Left ventricle myocardium inferior (tissue), 1 donor: ENCODE measurements around the gene DIAPH3. TPM values are rescaled to one million over a fixed set of nuclear protein-coding genes. Genes with fewer than 3 reads are reported as not detected.

ENCODE experiments used
- DNase-seq: peaks from one replicate; pipeline ENCODE4 v3.0.0-alpha.2; 2020
- H3K27ac ChIP-seq: fragments of 200-600 bp; replicated peaks from 2 replicates; pipeline ENCODE4 v1.8.0; 2021
- H3K27me3 ChIP-seq: fragments of 200-600 bp; 2 replicates; pipeline ENCODE4 v1.8.0; 2021; ENCODE audit warnings: low read depth
- H3K36me3 ChIP-seq: fragments of 200-600 bp; 2 replicates; pipeline ENCODE4 v1.8.0; 2021
- H3K4me1 ChIP-seq: fragments of 200-600 bp; 2 replicates; pipeline ENCODE4 v1.8.0; 2021
- H3K4me3 ChIP-seq: fragments of 200-600 bp; 2 replicates; pipeline ENCODE4 v1.8.0; 2021; ENCODE audit warnings: mild to moderate bottlenecking, moderate library complexity
- H3K9me3 ChIP-seq: fragments of 200-600 bp; replicated peaks from 2 replicates; pipeline ENCODE4 v1.8.0; 2021
- CTCF ChIP-seq: fragments of 200-600 bp; IDR thresholded peaks from 2 replicates; pipeline ENCODE4 v1.8.0; 2021; ENCODE audit warnings: antibody characterized with exemption, mild to moderate bottlenecking, borderline replicate concordance
- intact Hi-C: fragments of 100-400 bp; cut with micrococcal nuclease; formaldehyde crosslinking; loops from one replicate; pipeline ENCODE4 v1.11.0; 2022
- total RNA-seq: library from RNA; stranded (reverse); fragmentation: NEBNext Ultra II Directional; extraction: Animal tissue kit (Norgen Biotek cat#: 25700); gene quantifications from one replicate; pipeline ENCODE4 v1.2.1, GENCODE V29; 2021
- donor health status: DM: no; HTN: yes; CAD: no; lungs with severe emphysema.

DIAPH3 gene
- total RNA-seq, 1 donor from 2014 or later, result 0.25 TPM

- Histone ChIP-seq H3K36me3 (no peaks in the 10 kb centered on the region), H3K4me1 (no peaks in the 10 kb centered on the region), H3K4me3 (no peak overlapping the region), H3K27ac (no peak overlapping the region), H3K9me3 (no peaks in the 10 kb centered on the region), H3K27me3 (no peaks in the 10 kb centered on the region)
- no peak for DNase-seq
- intact Hi-C loops, result no loop called here
- no peak for TF ChIP-seq CTCF
These were observed 417.3 kb downstream of the DIAPH3 start for GRCh38 chr13:59746291-59746962.

GRCh38 chr13:59745392-59745788 is 418.3 kb downstream of the DIAPH3 start:
- no peaks in the 10 kb centered on the region for H3K4me1 ChIP-seq
- no peak overlapping the region for H3K27ac ChIP-seq
- no peak overlapping the region for H3K4me3 ChIP-seq
- intact Hi-C loops, result no loop called here
- TF ChIP-seq CTCF, result no peak
- H3K36me3 ChIP-seq, result no peaks in the 10 kb centered on the region
- no peaks in the 10 kb centered on the region for H3K27me3 ChIP-seq
- no peaks in the 10 kb centered on the region for H3K9me3 ChIP-seq
- DNase-seq, result no peak

- no peaks in the 10 kb centered on the region for H3K9me3 ChIP-seq
- intact Hi-C loops, result no loop called here
- no peak overlapping the region for H3K27ac ChIP-seq
- no peak for DNase-seq
- H3K4me3 ChIP-seq, result no peak overlapping the region
- no peak for TF ChIP-seq CTCF
- H3K4me1 ChIP-seq, result no peaks in the 10 kb centered on the region
- H3K27me3 ChIP-seq, result no peaks in the 10 kb centered on the region
- H3K36me3 ChIP-seq, result no peaks in the 10 kb centered on the region
These were observed 418.9 kb downstream of the DIAPH3 start for GRCh38 chr13:59744747-59745391.

GRCh38 chr13:59743195-59743594 is 420.5 kb downstream of the DIAPH3 start:
- TF ChIP-seq CTCF, result no peak
- H3K36me3 ChIP-seq, result no peaks in the 10 kb centered on the region
- no peak overlapping the region for H3K27ac ChIP-seq
- H3K27me3 ChIP-seq, result no peaks in the 10 kb centered on the region
- intact Hi-C loops, result no loop called here
- no peak for DNase-seq
- no peaks in the 10 kb centered on the region for H3K4me1 ChIP-seq
- no peak overlapping the region for H3K4me3 ChIP-seq
- H3K9me3 ChIP-seq, result no peaks in the 10 kb centered on the region

DNA sequence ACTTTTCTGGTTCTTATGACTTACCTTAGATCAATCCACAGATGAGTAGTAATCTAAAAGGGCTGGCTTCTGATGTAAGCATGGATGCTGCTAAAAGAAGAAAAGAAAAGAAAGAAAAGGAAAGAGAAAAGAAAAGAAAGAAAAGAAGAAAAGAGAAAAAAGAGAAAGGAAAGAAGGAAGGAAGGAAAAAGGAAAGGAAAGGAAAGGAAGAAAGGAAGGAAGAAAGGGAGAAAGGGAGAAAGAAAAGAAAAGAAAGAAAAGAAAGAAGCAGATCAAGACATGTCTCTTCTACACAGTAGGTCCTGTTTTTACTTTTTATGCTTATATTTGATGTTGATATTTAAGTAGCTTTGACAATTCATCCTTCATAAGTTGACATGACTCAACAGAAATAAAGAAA is 421.3 kb downstream of the DIAPH3 start:
- no peak for DNase-seq
- Histone ChIP-seq H3K4me3 (no peak overlapping the region), H3K27ac (no peak overlapping the region), H3K27me3 (no peaks in the 10 kb centered on the region), H3K9me3 (no peaks in the 10 kb centered on the region), H3K36me3 (no peaks in the 10 kb centered on the region), H3K4me1 (no peaks in the 10 kb centered on the region)
- intact Hi-C loops, result no loop called here
- TF ChIP-seq CTCF, result no peak
